Measurements from ENCODE around the gene TYW3. TPM values are rescaled to one million over a fixed set of nuclear protein-coding genes. Genes with fewer than 3 reads are reported as not detected.
A peak's percentile ranks its signal among the peaks of the same experiment; 100 is the strongest.

The TYW3 gene
- total RNA-seq, 1 experiment from 2014 or later = 32.9 TPM

- Mint-ChIP-seq H3K36me3 (no peaks in the 10 kb centered on the region), H3K27ac (peak overlapping the region; percentile 83), H3K4me1 (peaks cover 21% of the 10 kb centered on the region), H3K27me3 (ENCODE audit: low read depth) (no peaks in the 10 kb centered on the region), H3K4me3 (no peak overlapping the region), H3K9me3 (no peaks in the 10 kb centered on the region)
- TF ChIP-seq TEAD1 (CRISPR knock-in tag; IDR thresholded peaks at IDR 0.05) (no peak), E2F4 (CRISPR knock-in tag; IDR thresholded peaks at IDR 0.05; ENCODE audit: borderline replicate concordance, low read depth) (no peak), ZNF281 (CRISPR knock-in tag; IDR thresholded peaks at IDR 0.05) (no peak), E2F1 (CRISPR knock-in tag; IDR thresholded peaks at IDR 0.05) (no peak), ZBTB21 (CRISPR knock-in tag; IDR thresholded peaks at IDR 0.05; ENCODE audit: borderline replicate concordance) (no peak), NFYB (CRISPR knock-in tag; conservative IDR thresholded peaks at IDR 0.05; ENCODE audit: low read depth) (no peak), ZNF263 (CRISPR knock-in tag; IDR thresholded peaks at IDR 0.05; ENCODE audit: low read depth) (no peak), TCF7 (CRISPR knock-in tag; IDR thresholded peaks at IDR 0.05; ENCODE audit: low read depth) (no peak), ZNF232 (CRISPR knock-in tag; IDR thresholded peaks at IDR 0.05) (no peak), ZMAT4 (CRISPR knock-in tag; IDR thresholded peaks at IDR 0.05) (no peak), ZNF317 (CRISPR knock-in tag; IDR thresholded peaks at IDR 0.05; ENCODE audit: borderline replicate concordance, low read depth) (no peak), HMGA2 (CRISPR knock-in tag; IDR thresholded peaks at IDR 0.05) (no peak)
- TF ChIP-seq, protein P1, sequence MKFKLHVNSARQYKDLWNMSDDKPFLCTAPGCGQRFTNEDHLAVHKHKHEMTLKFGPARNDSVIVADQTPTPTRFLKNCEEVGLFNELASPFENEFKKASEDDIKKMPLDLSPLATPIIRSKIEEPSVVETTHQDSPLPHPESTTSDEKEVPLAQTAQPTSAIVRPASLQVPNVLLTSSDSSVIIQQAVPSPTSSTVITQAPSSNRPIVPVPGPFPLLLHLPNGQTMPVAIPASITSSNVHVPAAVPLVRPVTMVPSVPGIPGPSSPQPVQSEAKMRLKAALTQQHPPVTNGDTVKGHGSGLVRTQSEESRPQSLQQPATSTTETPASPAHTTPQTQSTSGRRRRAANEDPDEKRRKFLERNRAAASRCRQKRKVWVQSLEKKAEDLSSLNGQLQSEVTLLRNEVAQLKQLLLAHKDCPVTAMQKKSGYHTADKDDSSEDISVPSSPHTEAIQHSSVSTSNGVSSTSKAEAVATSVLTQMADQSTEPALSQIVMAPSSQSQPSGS (CRISPR knock-in tag; IDR thresholded peaks at IDR 0.05; ENCODE audit: borderline replicate concordance, low read depth) = no peak
- TF ChIP-seq, protein P2, sequence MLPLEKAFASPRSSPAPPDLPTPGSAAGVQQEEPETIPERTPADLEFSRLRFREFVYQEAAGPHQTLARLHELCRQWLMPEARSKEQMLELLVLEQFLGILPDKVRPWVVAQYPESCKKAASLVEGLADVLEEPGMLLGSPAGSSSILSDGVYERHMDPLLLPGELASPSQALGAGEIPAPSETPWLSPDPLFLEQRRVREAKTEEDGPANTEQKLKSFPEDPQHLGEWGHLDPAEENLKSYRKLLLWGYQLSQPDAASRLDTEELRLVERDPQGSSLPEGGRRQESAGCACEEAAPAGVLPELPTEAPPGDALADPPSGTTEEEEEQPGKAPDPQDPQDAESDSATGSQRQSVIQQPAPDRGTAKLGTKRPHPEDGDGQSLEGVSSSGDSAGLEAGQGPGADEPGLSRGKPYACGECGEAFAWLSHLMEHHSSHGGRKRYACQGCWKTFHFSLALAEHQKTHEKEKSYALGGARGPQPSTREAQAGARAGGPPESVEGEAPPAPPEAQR (CRISPR knock-in tag; IDR thresholded peaks at IDR 0.05) = no peak
- ChIA-PET POLR2A (interaction anchor here (1.2 kb wide), 1 partner anchor 8 kb away, joined by 3 read pairs; no protein-coding TSS in a partner anchor), CTCF (interaction anchor here (1.0 to 1.9 kb wide), 5 partner anchors 9 to 355 kb away, joined by 3 to 11 read pairs (median 3); no protein-coding TSS in a partner anchor)
- DNase-seq (ENCODE audit: low spot score) (no peak), ATAC-seq (peak; percentile 86)
Observed at GRCh38 chr1:74780594-74780993, 47.6 kb downstream of the TYW3 start.

DNA sequence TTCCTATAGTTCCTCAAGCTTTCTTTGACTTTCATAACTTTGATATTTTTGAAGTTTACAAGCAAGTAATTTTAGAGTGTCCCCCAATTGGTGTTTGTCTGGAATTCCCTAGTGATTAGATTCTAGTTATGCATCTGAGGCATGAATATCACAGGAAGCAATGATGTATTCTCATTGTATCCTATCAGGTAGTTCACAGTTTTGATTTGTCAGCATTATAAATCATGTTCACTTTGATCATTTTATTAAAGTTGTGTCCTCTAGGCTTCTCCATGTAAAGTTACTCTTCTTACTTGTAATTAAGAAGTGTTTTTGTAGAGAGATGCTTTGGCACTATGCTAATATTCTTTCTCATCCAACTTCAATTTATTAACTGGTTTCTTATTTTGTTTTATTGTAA lies 53.0 kb downstream of the TYW3 start:
- ChIA-PET POLR2A (no interaction called here), CTCF (no interaction called here)
- H3K27me3 Mint-ChIP-seq (ENCODE audit: low read depth) = no peaks in the 10 kb centered on the region
- peaks cover 8% of the 10 kb centered on the region for H3K9me3 Mint-ChIP-seq
- H3K27ac Mint-ChIP-seq = no peak overlapping the region
- ATAC-seq (no peak), DNase-seq (ENCODE audit: low spot score) (no peak)
- peaks cover 3% of the 10 kb centered on the region for H3K4me1 Mint-ChIP-seq
- H3K4me3 Mint-ChIP-seq = no peak overlapping the region
- H3K36me3 Mint-ChIP-seq = peaks cover 3% of the 10 kb centered on the region
- no peak for TF ChIP-seq AR (CRISPR knock-in tag; IDR thresholded peaks at IDR 0.05)
- TF ChIP-seq, protein P3, sequence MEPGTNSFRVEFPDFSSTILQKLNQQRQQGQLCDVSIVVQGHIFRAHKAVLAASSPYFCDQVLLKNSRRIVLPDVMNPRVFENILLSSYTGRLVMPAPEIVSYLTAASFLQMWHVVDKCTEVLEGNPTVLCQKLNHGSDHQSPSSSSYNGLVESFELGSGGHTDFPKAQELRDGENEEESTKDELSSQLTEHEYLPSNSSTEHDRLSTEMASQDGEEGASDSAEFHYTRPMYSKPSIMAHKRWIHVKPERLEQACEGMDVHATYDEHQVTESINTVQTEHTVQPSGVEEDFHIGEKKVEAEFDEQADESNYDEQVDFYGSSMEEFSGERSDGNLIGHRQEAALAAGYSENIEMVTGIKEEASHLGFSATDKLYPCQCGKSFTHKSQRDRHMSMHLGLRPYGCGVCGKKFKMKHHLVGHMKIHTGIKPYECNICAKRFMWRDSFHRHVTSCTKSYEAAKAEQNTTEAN (CRISPR knock-in tag; IDR thresholded peaks at IDR 0.05) = no peak
- TF ChIP-seq SOX15 (CRISPR knock-in tag; IDR thresholded peaks at IDR 0.05) = no peak
- TF ChIP-seq PRRX2 (CRISPR knock-in tag; IDR thresholded peaks at IDR 0.05) = no peak
- TF ChIP-seq CREM (CRISPR knock-in tag; IDR thresholded peaks at IDR 0.05) = no peak
- TF ChIP-seq, protein P1 (CRISPR knock-in tag; IDR thresholded peaks at IDR 0.05; ENCODE audit: borderline replicate concordance, low read depth) = no peak
